T-helper 1 cell treated with Interleukin-12 subunit alpha and Interleukin-12 subunit beta and Interleukin-4 antibody, amounts not matched to agents 30 μg/mL and 1 μg/mL, for 36 hours (primary cell): ENCODE results near the gene LRRC59.
"Not testable (repeated sequence)": the region's sequence is repeated elsewhere in the genome, so short reads cannot be mapped to it uniquely, and the experiment has no call there.

Experiments
- H3K27ac Mint-ChIP-seq: one replicate; pipeline ENCODE4 v1.8.0; 2021; ENCODE audit warnings: mild to moderate bottlenecking, mixed read lengths
- H3K27me3 Mint-ChIP-seq: one replicate; pipeline ENCODE4 v1.8.0; 2021; ENCODE audit warnings: low read depth, mixed read lengths
- H3K36me3 Mint-ChIP-seq: one replicate; pipeline ENCODE4 v1.8.0; 2021; ENCODE audit warnings: low read depth, mixed read lengths
- H3K4me1 Mint-ChIP-seq: one replicate; pipeline ENCODE4 v1.8.0; 2021; ENCODE audit warnings: low read depth, mixed read lengths
- H3K4me3 Mint-ChIP-seq: one replicate; pipeline ENCODE4 v1.8.0; 2021; ENCODE audit warnings: mild to moderate bottlenecking, moderate library complexity, mixed read lengths
- H3K9me3 Mint-ChIP-seq: one replicate; pipeline ENCODE4 v1.8.0; 2021; ENCODE audit warnings: mixed read lengths

Gene LRRC59

DNA sequence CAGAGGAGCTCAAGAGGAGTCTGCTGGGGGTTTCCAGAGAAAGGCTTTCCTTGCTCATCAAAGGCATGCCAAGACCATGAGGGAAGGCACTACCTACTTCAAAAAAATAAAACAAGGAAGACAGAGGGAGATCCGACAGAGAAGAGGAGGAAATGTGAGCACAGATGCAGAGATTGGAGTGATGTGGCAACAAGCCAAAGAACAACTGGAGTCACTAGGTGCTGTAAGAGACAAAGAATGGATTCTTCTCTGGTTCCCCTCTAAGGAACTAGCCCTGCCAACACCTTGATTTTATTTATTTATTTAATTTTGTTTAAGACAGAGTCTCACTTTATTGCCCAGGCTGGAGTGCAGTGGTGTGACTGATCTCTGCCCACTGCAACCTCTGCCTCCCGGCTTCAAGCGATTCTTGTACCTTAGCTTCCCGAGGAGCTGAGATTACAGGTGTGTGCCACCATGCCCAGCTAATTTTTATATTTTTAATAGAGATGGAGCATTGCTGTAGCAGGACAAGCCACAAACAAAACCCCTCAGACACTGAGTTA lies 14.9 kb upstream of the LRRC59 start:
- H3K4me3 Mint-ChIP-seq, result no peak overlapping the region
- no peaks in the 10 kb centered on the region for H3K9me3 Mint-ChIP-seq
- no peak overlapping the region for H3K27ac Mint-ChIP-seq
- H3K27me3 Mint-ChIP-seq, result peaks cover 19% of the 10 kb centered on the region
- no peaks in the 10 kb centered on the region for H3K36me3 Mint-ChIP-seq
- no peaks in the 10 kb centered on the region for H3K4me1 Mint-ChIP-seq

DNA sequence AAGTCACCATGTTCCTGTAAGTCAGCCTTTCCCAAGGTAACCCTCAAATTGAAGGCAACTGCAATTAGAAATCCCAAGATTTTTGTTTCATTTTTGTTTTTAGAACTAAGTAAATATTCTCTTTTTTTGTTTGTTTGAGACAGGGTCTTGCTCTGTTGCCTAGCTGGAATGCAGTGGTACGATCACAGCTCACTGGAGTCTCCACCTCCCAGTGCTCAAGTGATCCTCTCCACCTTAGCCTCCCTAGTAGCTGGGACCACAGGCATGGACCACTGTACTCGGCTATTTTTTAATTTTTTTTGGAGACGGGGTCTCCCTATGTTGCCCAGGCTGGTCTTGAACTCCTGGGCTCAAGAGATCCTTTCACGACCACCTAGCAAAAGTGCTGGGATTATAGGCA lies 10.6 kb upstream of the LRRC59 start:
- no peaks in the 10 kb centered on the region for H3K4me1 Mint-ChIP-seq
- no peak overlapping the region for H3K27ac Mint-ChIP-seq
- peaks cover 27% of the 10 kb centered on the region for H3K27me3 Mint-ChIP-seq
- no peaks in the 10 kb centered on the region for H3K36me3 Mint-ChIP-seq
- no peak overlapping the region for H3K4me3 Mint-ChIP-seq
- H3K9me3 Mint-ChIP-seq, result no peaks in the 10 kb centered on the region

DNA sequence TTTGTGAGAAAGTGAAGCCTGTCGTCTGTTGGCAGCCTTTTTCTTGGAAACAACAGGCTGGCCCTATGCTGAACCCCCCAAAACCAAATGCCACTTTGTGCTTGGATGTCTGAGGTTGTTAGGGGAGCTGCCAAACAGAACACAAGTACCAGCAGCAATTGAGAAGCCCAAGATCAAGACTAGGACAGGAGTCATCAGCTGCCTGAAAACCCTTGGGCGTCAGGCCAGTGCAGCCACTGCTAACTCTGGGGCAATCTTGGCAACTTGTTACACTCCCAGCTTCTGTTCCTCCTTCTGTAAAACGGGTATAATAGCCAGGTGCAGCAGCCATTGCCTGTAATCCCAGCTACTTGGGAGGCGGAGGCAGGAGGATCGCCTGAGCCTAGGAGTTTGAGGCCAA lies 9.3 kb upstream of the LRRC59 start:
- no peak overlapping the region for H3K4me3 Mint-ChIP-seq
- H3K27ac Mint-ChIP-seq, result no peak overlapping the region
- no peaks in the 10 kb centered on the region for H3K36me3 Mint-ChIP-seq
- no peaks in the 10 kb centered on the region for H3K4me1 Mint-ChIP-seq
- no peaks in the 10 kb centered on the region for H3K9me3 Mint-ChIP-seq
- peaks cover 21% of the 10 kb centered on the region for H3K27me3 Mint-ChIP-seq

DNA sequence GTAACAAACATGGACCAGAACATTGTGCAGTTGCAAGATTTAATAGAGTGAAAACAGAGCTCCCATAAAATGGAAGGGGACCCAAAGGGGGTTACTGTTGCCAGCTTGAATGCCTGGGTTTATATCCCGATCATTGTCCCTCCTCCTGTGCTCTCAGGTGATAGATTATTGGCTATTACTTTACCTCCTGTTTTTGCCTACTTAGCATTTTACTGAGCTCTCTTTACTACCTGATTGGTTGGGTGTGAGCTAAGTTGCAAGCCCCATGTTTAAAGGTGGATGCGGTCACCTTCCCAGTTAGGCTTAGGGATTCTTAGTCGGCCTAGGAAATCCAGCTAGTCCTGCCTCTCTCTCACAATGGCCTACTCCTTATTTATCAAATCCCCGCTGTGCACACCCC lies 8.0 kb upstream of the LRRC59 start:
- H3K27ac Mint-ChIP-seq, H3K4me1 Mint-ChIP-seq, H3K4me3 Mint-ChIP-seq, H3K9me3 Mint-ChIP-seq, H3K36me3 Mint-ChIP-seq: not testable (repeated sequence)
- peaks cover 19% of the 10 kb centered on the region for H3K27me3 Mint-ChIP-seq

DNA sequence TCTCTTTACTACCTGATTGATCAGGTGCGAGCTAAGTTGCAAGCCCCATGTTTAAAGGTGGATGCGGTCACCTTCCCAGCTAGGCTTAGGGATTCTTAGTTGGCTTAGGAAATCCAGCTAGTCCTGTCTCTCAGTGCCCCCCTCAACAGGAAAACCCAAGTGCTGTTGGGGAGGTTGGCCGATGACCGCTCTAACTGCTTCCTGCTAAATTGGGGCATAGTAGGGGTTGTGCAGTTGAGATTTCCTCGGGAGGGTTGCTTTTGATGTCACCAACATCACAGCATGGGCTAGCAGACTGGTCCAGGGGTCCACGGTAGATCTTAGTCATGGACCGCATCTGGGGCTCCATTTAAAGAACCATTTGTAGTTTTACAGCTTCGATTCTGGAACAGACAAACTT lies 2.3 kb upstream of the LRRC59 start:
- not testable (repeated sequence) for H3K4me3 Mint-ChIP-seq, H3K27ac Mint-ChIP-seq

DNA sequence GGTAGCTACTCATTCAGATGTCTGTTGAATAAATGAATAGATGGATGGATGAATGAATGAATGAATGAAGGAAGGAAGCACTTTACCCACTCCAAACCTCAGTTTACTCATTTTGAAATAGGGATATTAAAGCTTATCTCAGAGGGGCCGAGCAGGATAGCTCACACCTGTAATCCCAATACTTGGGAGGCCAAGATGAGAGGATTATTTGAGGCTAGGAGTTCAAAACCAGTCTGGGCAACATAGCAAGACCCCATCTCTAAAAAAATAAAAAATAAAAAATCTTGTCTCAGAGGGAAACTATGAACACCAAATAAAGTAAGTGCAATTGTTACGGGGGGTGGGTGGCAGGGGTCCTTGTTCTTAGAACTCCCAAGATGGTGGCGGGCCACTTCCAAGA lies 1.3 kb upstream of the LRRC59 start:
- Mint-ChIP-seq H3K36me3 (peaks cover 15% of the 10 kb centered on the region), H3K4me1 (peaks cover 24% of the 10 kb centered on the region)
- not testable (repeated sequence) for H3K9me3 Mint-ChIP-seq, H3K27ac Mint-ChIP-seq, H3K4me3 Mint-ChIP-seq, H3K27me3 Mint-ChIP-seq

More for the DNA sequence above, 2.3 kb upstream of the LRRC59 start:
- H3K4me1 Mint-ChIP-seq, result peaks cover 20% of the 10 kb centered on the region
- not testable (repeated sequence) for H3K9me3 Mint-ChIP-seq, H3K27me3 Mint-ChIP-seq, H3K36me3 Mint-ChIP-seq

DNA sequence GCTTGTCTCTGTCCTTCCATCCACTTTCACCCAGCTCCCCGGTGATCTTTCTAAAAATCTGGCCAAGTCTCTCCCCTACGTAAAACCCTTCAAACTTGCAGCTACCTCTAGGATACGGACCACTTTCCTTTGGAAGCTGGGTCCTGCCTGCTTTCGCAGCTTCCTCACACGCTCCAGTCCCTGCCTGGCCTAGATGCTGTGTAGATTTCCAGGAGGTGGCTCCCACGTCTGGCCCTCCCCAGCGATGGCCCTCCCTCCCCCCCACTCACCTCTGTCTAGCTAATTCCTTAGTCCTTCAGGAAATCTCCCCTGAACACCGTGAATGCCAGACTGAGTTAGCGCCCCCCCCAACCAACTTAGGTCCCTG lies 579 bp upstream of the LRRC59 start:
- peak overlapping the region; percentile 97 for H3K4me3 Mint-ChIP-seq
- no peaks in the 10 kb centered on the region for H3K9me3 Mint-ChIP-seq
- peaks cover 24% of the 10 kb centered on the region for H3K4me1 Mint-ChIP-seq
- H3K36me3 Mint-ChIP-seq, result peaks cover 22% of the 10 kb centered on the region
- no peaks in the 10 kb centered on the region for H3K27me3 Mint-ChIP-seq
- H3K27ac Mint-ChIP-seq, result peak overlapping the region; percentile 86

DNA sequence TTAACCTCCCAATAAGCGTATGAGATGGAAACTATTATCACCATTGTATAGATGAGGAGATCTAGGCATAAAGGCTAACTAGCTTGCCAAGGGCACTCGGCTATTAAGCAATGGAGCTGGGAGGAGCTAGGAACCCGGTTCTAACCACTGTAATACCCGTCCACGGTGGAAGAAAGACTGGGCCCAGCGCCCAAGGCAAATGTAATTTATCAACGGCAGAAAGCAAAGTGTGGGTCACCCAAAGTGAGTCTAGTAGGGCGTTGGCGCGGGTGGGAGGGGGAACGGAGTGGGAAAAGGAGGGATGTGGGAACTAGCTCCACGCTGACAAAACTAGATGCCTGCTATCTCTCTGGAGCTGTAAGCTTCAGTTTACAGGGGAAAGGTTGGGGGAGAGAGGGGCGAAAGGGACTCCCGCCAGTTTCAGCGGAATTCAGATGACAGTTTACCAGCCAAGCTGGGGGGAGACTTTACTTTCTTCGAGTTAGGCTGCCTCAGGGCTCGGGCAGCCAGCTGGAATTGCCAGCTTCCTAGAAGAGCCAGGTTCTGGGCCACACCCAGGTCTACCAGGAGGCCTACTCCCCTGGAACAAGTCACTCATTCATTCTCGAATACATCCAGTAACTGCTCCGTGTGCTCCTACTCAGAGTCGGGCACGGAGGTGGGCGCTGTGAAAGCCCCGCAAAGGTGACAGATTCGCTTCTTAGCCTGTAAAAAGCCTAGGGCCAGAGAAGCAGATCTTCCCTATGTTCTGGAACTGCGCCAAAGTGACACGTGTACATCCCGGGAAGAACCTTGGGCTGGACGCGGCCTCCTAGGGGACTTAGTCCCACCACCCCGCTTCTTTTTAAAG lies 837 bp downstream of the LRRC59 start:
- H3K9me3 Mint-ChIP-seq, result no peaks in the 10 kb centered on the region
- peak overlapping the region; percentile 97 for H3K4me3 Mint-ChIP-seq
- peaks cover 36% of the 10 kb centered on the region for H3K36me3 Mint-ChIP-seq
- H3K27ac Mint-ChIP-seq, result peak overlapping the region; percentile 88
- peaks cover 24% of the 10 kb centered on the region for H3K4me1 Mint-ChIP-seq
- no peaks in the 10 kb centered on the region for H3K27me3 Mint-ChIP-seq

DNA sequence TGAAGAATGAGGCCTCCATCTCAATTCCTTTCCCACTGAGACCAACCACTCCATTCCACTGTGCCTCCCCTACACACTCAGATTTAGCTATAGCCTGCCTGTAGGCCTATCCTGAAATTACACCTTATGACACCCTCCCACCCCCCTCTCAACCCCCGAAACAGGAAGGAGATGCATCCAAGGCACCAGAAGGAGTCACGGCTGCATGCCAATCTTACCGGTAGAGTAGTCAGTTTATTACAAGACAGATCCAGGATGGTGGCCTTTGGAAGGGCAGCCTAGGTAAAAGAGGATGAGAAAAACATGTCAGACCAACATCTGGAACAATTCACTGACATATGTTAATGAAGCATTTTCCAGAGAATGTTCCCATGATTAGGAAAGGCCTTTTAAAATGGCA lies 2.6 kb downstream of the LRRC59 start:
- Mint-ChIP-seq H3K36me3 (peaks cover 41% of the 10 kb centered on the region), H3K9me3 (no peaks in the 10 kb centered on the region), H3K27ac (peak overlapping the region; percentile 26), H3K27me3 (no peaks in the 10 kb centered on the region), H3K4me1 (peaks cover 24% of the 10 kb centered on the region), H3K4me3 (peak overlapping the region; percentile 97)

DNA sequence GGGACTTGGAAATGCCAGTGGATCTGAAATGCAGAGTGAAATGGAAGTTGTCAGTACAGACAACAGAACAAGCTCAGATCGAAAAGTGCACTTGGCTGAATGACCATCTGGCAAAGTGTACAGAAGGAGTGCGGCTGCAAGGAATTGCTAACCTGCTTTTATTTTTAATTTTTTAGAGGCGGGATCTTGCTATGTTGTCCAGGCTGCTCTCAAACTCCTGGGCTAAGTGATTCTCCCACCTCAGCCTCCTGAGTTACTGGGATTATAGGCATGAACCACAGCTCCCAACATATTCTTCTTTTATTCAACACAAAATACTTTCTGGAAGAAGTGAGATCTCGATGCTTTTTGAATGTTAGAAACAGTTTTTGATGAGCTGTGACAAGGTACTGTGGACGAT lies 3.6 kb downstream of the LRRC59 start:
- Mint-ChIP-seq H3K27me3 (no peaks in the 10 kb centered on the region), H3K4me1 (peaks cover 25% of the 10 kb centered on the region), H3K4me3 (no peak overlapping the region), H3K27ac (no peak overlapping the region), H3K9me3 (no peaks in the 10 kb centered on the region), H3K36me3 (peaks cover 47% of the 10 kb centered on the region)

DNA sequence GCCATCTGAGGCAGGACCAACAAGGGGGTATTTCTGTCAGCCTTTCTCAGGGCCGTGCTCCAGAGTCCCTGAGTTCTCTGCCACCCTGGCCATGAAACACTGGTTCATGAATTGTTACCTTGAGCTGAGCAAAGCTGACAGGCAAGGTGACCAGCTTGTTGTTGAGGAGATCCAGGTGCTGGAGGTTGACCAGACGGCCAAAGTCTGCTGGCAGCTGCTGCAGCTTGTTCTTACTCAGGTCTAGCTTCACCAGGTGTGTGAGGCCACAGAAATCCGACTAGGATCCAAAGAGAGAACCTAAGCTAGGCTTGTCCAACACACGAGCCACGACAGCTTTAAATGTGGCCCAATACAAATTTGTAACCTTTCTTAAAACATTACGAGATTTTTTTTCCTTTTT lies 4.7 kb downstream of the LRRC59 start:
- Mint-ChIP-seq H3K36me3 (peaks cover 58% of the 10 kb centered on the region), H3K27me3 (no peaks in the 10 kb centered on the region), H3K27ac (no peak overlapping the region), H3K4me1 (peaks cover 25% of the 10 kb centered on the region), H3K9me3 (no peaks in the 10 kb centered on the region), H3K4me3 (no peak overlapping the region)

DNA sequence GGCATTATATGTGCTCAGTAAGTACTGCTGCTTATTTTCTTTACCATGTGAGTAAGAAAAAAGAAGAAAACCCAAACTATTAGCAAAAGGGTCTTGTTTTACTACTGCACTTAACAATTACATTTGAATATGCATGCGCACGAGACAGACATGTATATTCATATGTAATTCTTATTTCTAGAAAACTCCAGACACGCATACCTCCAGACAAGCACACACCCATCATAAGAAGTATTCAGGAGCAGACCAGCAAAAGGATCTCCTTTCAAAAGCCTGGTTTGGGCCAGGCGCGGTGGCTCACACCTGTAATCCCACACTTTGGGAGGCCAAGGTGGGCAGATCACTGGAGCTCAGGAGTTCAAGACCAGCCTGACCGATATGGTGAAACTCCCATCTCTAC lies 7.8 kb downstream of the LRRC59 start:
- H3K9me3 Mint-ChIP-seq, result no peaks in the 10 kb centered on the region
- H3K4me3 Mint-ChIP-seq, result no peak overlapping the region
- H3K4me1 Mint-ChIP-seq, result peaks cover 9% of the 10 kb centered on the region
- H3K27me3 Mint-ChIP-seq, result no peaks in the 10 kb centered on the region
- H3K27ac Mint-ChIP-seq, result no peak overlapping the region
- peaks cover 72% of the 10 kb centered on the region for H3K36me3 Mint-ChIP-seq

DNA sequence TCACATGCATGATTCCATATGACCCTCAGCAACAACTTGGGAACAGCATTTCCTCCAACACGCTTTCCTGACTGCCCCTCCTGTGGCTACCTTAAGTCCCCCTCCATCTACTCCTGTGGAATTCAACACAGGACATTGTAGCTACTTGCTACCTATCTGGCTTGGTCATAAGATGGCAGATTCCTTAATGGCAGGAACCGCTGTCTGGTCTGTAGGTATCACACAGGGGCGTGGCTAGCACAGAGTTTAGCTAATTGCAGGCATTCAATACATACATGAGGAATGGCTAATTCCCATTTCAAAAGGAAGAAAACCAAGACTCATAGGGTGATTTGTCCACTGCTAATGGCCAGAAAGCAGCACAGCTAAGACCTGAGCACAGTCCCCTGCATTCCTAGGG lies 8.6 kb downstream of the LRRC59 start:
- H3K27me3 Mint-ChIP-seq, result no peaks in the 10 kb centered on the region
- H3K27ac Mint-ChIP-seq, result no peak overlapping the region
- no peaks in the 10 kb centered on the region for H3K9me3 Mint-ChIP-seq
- H3K36me3 Mint-ChIP-seq, result peaks cover 72% of the 10 kb centered on the region
- peaks cover 6% of the 10 kb centered on the region for H3K4me1 Mint-ChIP-seq
- no peak overlapping the region for H3K4me3 Mint-ChIP-seq

DNA sequence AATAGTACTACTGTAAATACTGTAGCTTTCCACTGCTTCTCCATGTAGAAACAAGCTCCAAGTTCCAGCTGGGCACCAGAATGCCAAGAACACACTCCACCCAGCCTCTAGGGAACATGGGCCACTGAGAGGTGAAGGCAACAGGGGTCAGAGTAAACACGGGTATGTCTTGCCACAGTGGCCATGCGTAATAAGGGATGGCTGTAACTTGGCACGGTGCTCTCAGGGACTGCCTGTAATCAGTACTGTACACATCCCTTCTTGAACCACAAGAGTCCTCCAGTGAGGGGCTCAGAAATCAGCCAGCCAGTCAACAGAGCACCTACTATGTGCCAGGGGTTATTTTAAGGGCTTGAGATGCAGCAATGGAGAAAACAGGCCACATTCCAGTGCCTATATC lies 10.8 kb downstream of the LRRC59 start:
- Mint-ChIP-seq H3K27me3 (no peaks in the 10 kb centered on the region), H3K4me3 (no peak overlapping the region), H3K36me3 (peaks cover 64% of the 10 kb centered on the region), H3K9me3 (no peaks in the 10 kb centered on the region), H3K27ac (no peak overlapping the region), H3K4me1 (peaks cover 6% of the 10 kb centered on the region)

DNA sequence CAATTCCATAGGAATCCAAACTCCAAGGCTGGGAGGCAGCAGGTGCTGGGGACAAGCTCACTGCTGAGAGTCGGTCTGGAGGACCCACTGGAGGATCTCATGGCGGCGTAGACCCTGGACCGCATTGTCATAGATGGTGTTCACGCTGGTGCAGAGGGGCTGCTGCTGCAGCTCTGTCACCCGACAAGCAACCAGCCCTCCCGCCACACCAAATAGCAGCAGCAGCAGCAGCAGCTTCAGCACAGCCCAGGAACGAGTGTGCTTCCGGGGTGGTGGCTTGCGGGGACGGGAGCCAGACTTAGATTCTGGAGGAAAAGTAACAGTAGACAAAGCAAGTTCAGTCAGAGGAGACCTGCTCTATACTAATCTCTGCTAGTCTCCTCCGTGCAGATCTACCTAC lies 14.4 kb downstream of the LRRC59 start:
- H3K9me3 Mint-ChIP-seq, result no peaks in the 10 kb centered on the region
- H3K27ac Mint-ChIP-seq, result no peak overlapping the region
- H3K4me1 Mint-ChIP-seq, result peaks cover 3% of the 10 kb centered on the region
- peaks cover 55% of the 10 kb centered on the region for H3K36me3 Mint-ChIP-seq
- no peak overlapping the region for H3K4me3 Mint-ChIP-seq
- H3K27me3 Mint-ChIP-seq, result no peaks in the 10 kb centered on the region
